KOPT-K1 (cell line): ENCODE data around the gene GPR15LG.
"Not testable (repeated sequence)": the region's sequence is repeated elsewhere in the genome, so short reads cannot be mapped to it uniquely, and the experiment has no call there.

ENCODE experiments used
- H3K27ac ChIP-seq: fragments of 200-600 bp; sonication (generic); 2 replicates; pipeline ENCODE4 v1.5.1; 2016; ENCODE audit warnings: antibody characterized with exemption, mild to moderate bottlenecking, low read depth, low read length; ENCODE audit not compliant: poor library complexity, severe bottlenecking
- H3K36me3 ChIP-seq: fragments of 200-600 bp; sonication (generic); 2 replicates; pipeline ENCODE4 v1.5.1; 2017; ENCODE audit warnings: antibody characterized with exemption, mild to moderate bottlenecking, low read length, moderate library complexity; ENCODE audit not compliant: insufficient read depth
- H3K9me3 ChIP-seq: fragments of 200-600 bp; sonication (generic); 2 replicates; pipeline ENCODE4 v1.5.1; 2017; ENCODE audit warnings: antibody characterized with exemption, low read length, mild to moderate bottlenecking; ENCODE audit not compliant: insufficient read depth, poor library complexity, severe bottlenecking

The GPR15LG gene

DNA sequence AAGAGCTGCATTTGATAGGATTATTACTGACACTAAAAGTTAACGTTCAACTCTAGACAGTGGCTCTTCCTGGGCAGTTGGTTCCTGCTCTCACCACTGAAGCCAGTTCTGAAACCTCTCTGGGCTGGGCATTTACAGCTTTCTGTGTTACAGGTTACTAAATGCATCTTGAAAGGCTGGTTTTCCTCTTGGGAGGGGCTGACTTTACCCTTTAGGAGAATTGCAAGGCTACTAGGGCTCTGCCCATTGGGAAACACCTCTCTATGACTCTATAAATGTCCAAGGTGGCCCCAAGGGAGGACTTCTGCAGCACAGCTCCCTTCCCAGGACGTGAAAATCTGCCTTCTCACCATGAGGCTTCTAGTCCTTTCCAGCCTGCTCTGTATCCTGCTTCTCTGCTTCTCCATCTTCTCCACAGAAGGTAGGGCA, at the start of gene GPR15LG:
TSS of gene GPR15LG (plus strand) at position 301 of the 429 bp plus-strand sequence. CDS start at position 352, 51 bp downstream.
- Histone ChIP-seq H3K9me3 (no peaks in the 10 kb centered on the region), H3K27ac (no peak within 1 kb of the TSS)

DNA sequence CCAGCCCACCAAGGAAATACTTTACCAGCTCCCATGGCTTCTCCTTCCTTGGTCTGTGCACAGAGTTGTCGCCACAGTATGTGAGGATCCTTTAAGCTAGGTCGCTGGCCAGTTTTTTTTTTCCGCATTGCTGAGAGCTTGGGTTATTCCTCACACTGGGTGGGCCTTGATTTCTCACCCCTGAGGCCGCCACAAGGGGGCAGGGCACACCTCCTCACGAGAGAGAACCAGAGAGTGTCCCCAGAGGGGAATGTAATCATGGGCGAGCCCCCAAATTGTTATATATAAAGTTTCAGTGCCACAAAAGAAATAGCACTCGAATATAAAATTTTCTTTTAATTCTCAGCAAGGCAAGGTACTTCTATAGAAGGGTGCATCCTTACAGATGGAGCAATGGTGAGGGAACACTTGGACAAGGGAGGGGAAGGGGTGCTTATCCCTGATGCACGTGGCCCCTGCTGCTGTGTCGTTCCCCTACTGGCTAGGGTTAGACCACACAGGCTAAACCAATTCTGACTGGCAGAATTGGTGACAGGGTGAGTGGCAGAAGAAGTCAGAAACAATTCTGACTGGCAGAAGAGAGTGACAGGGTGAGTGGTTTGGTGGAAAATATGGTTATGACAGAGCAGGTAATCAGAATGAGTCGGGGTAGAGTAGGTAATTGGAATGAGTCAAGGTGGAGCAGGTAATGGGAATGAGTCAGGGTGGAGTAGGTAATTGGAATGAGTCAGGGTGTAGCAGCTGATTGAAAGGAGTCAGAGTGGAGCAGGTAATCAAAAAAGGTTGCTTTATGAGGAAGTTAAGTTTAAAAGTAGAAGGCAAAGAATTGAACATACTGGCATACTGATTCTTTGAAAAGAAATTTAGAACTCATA, 47.5 kb upstream of the GPR15LG start:
- H3K36me3 ChIP-seq, H3K27ac ChIP-seq: not testable (repeated sequence)
- H3K9me3 ChIP-seq: peaks cover 37% of the 10 kb centered on the region

More for the DNA sequence above, at the start of gene GPR15LG:
- H3K36me3 ChIP-seq: no peaks in the 10 kb centered on the region

DNA sequence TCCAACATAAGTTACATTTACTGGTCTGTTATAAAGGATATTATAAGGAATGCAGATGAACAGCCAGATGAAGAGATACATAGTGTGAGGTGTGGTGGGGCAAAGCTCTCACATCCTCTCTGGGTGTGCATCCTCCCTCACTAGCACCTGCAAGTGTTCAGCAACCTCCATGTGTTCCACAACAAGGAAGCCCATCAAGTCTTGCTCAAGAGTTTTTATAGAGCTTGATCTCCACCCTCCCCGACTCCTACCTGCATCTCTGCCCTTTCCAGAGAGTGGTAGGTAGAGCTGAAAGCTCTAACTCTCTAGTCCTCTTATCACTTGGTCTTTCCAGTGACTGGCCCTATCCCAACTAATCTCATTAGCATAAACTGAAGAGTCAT, 46.8 kb upstream of the GPR15LG start:
- no peak overlapping the region for H3K27ac ChIP-seq
- peaks cover 37% of the 10 kb centered on the region for H3K9me3 ChIP-seq
- no peaks in the 10 kb centered on the region for H3K36me3 ChIP-seq

DNA sequence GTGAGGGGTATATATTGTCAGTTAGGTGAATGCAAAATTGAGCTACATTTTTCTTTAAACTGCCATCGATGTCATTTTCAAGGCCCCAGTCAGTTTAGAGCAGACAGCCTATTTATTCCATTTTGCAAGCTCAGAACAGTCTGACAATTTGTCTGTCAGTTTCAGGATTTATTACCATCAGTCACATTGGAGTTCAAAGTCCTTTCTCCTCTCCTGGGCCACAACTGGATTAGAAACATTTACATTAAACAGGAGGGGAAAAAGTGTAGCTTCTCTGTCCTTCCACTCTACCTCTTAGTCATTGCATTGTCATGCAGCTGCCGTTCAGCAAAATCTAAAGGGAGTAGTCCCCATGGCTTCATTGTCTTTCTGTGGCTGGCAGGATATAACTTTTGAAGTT, 37.8 kb upstream of the GPR15LG start:
- Histone ChIP-seq H3K27ac (no peak overlapping the region), H3K36me3 (no peaks in the 10 kb centered on the region), H3K9me3 (no peaks in the 10 kb centered on the region)

GRCh38 chr10:84137811-84138210, 35.8 kb upstream of the GPR15LG start:
- Histone ChIP-seq H3K36me3 (peaks cover 15% of the 10 kb centered on the region), H3K27ac (no peak overlapping the region), H3K9me3 (no peaks in the 10 kb centered on the region)

GRCh38 chr10:84138478-84139125, 35.0 kb upstream of the GPR15LG start:
- H3K36me3 ChIP-seq: peaks cover 23% of the 10 kb centered on the region
- peak overlapping the region; percentile 77 for H3K27ac ChIP-seq

DNA sequence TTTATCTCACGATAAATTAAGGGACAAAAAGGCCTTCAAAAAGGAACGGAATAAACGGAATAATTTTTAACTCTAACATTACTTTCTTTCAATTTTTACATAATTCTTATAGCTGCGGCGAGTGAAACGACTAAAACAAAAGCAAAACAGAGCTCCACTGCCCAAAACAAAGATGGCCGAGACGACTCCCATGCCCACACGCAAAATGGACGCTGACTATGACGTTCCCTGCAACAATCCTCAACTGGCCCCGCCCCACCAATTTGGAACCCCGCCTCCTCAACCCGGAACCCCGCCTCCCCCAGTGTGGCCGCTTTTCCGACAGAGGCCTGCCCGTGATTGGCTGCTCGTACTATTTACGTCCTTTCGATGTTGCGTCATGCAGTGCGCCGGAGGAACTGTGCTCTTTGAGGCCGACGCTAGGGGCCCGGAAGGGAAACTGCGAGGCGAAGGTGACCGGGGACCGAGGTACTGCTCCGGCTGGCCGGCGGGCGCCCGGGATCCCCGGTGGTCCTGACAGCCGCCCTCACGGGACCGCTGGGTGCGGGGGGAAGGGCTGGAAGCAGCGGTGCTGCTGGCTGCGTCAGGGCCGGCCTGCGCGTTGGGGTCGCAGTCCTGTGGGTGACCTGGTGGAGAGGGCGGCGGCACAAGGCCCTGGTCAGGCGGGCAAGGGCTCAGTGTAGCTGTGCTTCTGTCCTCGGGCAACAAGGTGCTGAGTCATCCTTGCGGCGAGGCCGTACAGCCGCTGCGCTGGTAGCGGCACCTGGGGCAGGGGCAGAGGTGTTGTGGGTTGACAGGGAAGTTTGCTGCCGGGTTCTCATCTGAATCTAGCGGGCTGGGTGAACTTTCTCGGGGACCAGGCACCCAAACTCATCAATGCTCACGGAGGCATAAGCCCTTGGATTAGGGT, 34.2 kb upstream of the GPR15LG start, which contains the start of gene GHITM:
TSS of gene GHITM (plus strand) at position 384 of the 910 bp plus-strand sequence. CDS start 1,992 bp downstream, outside the sequence.
- H3K27ac ChIP-seq: peak within 1 kb of the TSS; percentile 77
- no peaks in the 10 kb centered on the region for H3K9me3 ChIP-seq
- peaks cover 31% of the 10 kb centered on the region for H3K36me3 ChIP-seq

More at GRCh38 chr10:84138478-84139125, 35.0 kb upstream of the GPR15LG start:
- H3K9me3 ChIP-seq: no peaks in the 10 kb centered on the region

DNA sequence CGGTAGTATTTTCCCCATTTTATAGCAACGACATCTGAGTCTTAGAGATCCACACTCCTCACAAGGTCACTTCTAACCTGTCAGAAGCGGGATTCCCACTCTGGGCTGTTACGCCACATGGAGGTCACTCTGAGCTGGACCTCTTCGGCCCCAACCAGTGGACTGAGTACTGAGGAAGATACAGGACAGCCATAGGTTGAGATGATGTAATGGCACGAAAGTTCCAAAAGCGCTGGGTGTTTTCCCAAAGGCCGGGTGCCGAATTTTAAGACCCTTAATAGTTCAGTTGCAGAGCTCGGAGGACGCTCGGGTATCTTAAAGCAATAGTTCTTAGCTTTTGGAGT, 33.6 kb upstream of the GPR15LG start:
- peaks cover 37% of the 10 kb centered on the region for H3K36me3 ChIP-seq
- peak overlapping the region; percentile 77 for H3K27ac ChIP-seq
- H3K9me3 ChIP-seq: no peaks in the 10 kb centered on the region

DNA sequence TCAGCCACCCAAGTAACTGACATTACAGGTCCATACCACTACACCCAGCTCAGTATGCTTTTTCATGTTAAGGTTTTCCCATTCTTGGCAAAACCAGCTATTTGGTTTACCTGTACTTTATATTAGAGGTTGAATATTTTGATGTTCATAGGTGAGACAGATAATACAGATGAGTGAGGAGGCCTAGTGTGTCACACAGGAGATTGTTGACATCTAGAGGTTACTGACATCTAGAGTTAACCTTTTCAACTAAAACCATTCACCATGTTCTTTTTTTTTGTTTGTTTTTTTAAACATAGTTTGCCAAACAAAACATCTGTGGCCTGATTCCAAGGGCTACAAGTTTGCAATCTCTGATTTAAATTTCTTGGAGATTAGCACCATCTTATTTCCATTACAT, 26.3 kb upstream of the GPR15LG start:
- Histone ChIP-seq H3K36me3 (peaks cover 93% of the 10 kb centered on the region), H3K9me3 (no peaks in the 10 kb centered on the region), H3K27ac (no peak overlapping the region)

DNA sequence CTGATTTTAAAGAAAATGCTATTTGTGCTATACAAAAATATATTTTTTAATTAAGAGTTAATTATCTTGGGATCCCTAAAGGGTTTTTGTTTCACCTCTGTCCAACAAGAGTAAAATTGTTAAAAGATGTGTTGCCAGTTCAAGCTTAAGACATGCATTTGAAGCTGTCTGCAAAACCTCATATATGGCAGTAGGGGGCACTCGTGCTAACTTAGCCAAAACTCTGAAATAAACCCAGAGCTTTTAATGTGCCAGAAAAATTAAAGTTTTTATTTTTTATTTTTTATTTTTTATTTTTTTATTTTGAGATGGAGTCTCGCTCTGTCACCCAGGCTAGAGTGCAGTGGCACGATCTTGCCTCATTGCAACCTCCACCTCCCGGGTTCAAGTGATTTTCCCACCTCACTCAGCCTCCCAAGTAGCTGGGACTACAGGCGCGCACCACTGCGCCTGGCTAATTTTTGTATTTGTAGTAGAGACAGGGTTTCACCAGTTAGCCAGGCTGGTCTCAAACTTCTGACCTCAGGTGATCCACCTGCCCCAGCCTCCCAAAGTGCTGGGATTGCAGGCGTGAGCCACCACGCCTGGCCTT, 25.5 kb upstream of the GPR15LG start:
- not testable (repeated sequence) for H3K27ac ChIP-seq, H3K9me3 ChIP-seq
- peaks cover 93% of the 10 kb centered on the region for H3K36me3 ChIP-seq

DNA sequence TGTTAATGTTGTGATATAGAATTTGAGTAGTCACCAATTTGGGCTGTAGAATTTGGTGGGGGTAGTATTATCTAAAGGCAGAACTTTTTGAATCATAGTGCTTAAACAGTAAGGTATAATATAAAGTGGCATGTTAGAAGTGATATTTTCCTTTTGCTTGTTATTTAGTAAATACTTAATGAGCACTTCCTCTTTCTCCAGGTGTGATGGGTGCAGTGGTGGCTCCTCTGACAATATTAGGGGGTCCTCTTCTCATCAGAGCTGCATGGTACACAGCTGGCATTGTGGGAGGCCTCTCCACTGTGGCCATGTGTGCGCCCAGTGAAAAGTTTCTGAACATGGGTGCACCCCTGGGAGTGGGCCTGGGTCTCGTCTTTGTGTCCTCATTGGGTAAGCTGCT, 23.7 kb upstream of the GPR15LG start:
- no peak overlapping the region for H3K27ac ChIP-seq
- no peaks in the 10 kb centered on the region for H3K9me3 ChIP-seq
- peaks cover 93% of the 10 kb centered on the region for H3K36me3 ChIP-seq

GRCh38 chr10:84152769-84153168, 20.8 kb upstream of the GPR15LG start:
- Histone ChIP-seq H3K9me3 (no peaks in the 10 kb centered on the region), H3K36me3 (peaks cover 79% of the 10 kb centered on the region)

DNA sequence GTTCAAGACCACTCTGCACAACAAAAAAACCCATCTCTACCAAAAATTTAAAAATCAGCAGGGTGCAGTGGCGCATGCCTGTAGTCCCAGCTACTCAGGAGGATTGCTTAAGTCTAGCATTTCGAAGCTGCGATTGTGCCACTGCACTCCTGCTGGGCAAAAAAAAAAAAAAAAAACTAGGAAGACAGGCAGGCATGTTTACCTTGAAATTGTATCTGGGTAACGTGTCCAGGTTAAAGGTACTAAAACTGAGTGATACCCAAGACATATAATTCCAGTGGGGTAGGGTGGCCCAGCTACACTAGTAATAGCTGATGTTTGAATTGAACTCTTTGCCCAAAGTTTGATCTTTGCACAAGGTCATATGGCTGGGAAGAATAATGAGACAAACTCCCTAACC, 18.1 kb upstream of the GPR15LG start:
- H3K36me3 ChIP-seq: peaks cover 55% of the 10 kb centered on the region
- H3K9me3 ChIP-seq: no peaks in the 10 kb centered on the region
- H3K27ac ChIP-seq: no peak overlapping the region

More at GRCh38 chr10:84152769-84153168, 20.8 kb upstream of the GPR15LG start:
- no peak overlapping the region for H3K27ac ChIP-seq

DNA sequence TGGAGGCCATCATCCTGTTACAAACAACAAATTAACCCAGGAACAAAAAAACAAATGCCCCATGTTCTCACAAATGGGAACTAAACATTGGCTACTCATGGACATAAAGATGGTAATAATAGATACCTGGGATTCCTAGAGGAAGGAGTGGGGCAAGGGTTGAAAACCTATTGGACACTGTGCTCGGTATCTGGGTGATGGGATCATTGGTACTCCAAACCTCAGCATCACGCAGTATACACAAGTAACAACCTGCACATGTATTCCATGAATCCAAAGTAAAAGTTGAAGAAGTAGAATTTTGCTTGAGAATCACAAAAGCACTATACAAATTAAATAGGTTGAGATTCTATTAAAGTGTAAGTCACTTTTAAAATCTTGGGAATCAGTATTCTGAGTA, 17.6 kb upstream of the GPR15LG start:
- peaks cover 50% of the 10 kb centered on the region for H3K36me3 ChIP-seq
- no peaks in the 10 kb centered on the region for H3K9me3 ChIP-seq
- no peak overlapping the region for H3K27ac ChIP-seq
